Neural progenitor cell (in vitro differentiated cells): ENCODE data around the gene NLRP6. TPM values are rescaled to one million over a fixed set of nuclear protein-coding genes. Genes with fewer than 3 reads are reported as not detected.
"Not testable (repeated sequence)": the region's sequence is repeated elsewhere in the genome, so short reads cannot be mapped to it uniquely, and the experiment has no call there.

Experiments used
- DNase-seq: peaks from one replicate; pipeline ENCODE4 v3.0.0-alpha.2; 2016; ENCODE audit warnings: low spot score
- H2AFZ ChIP-seq: fragments of 200-600 bp; sonication (generic); replicated peaks from 2 replicates; pipeline ENCODE4 v1.6.1; 2016; ENCODE audit warnings: antibody characterized with exemption
- H3F3A ChIP-seq: fragments of 200-600 bp; sonication (generic); 2 replicates; pipeline ENCODE4 v1.6.1; 2016; ENCODE audit warnings: antibody characterized with exemption, low read depth
- H3K27ac ChIP-seq: fragments of 200-600 bp; sonication (generic); 2 replicates; pipeline ENCODE4 v1.5.1; 2016; ENCODE audit warnings: mild to moderate bottlenecking
- H3K27me3 ChIP-seq: fragments of 200-600 bp; sonication (generic); 2 replicates; pipeline ENCODE4 v1.6.1; 2016; ENCODE audit warnings: mild to moderate bottlenecking, moderate library complexity
- H3K36me3 ChIP-seq: fragments of 200-600 bp; sonication (generic); 2 replicates; pipeline ENCODE4 v1.5.1; 2016
- H3K4me1 ChIP-seq: fragments of 200-600 bp; sonication (generic); 2 replicates; pipeline ENCODE4 v1.6.1; 2016; ENCODE audit warnings: mixed run types
- H3K4me2 ChIP-seq: fragments of 200-600 bp; sonication (generic); 2 replicates; pipeline ENCODE4 v1.6.1; 2016
- H3K4me3 ChIP-seq: fragments of 200-600 bp; sonication (generic); 2 replicates; pipeline ENCODE4 v1.5.1; 2016
- H3K79me2 ChIP-seq: fragments of 200-600 bp; sonication (generic); 2 replicates; pipeline ENCODE4 v1.6.1; 2016; ENCODE audit warnings: low read depth
- H3K9ac ChIP-seq: fragments of 200-600 bp; sonication (generic); 2 replicates; pipeline ENCODE4 v1.6.1; 2016
- H3K9me3 ChIP-seq: fragments of 200-600 bp; sonication (generic); 2 replicates; pipeline ENCODE4 v1.5.1; 2016; ENCODE audit warnings: low read depth
- H4K20me1 ChIP-seq: fragments of 200-600 bp; sonication (generic); 2 replicates; pipeline ENCODE4 v1.6.1; 2016; ENCODE audit warnings: low read depth
- H3K27ac Mint-ChIP-seq: 3 replicates; pipeline ENCODE4 v1.8.0; 2021; ENCODE audit warnings: mixed read lengths
- H3K27me3 Mint-ChIP-seq: 2 replicates; pipeline ENCODE4 v1.8.0; 2022; ENCODE audit warnings: low read depth, mild to moderate bottlenecking, inconsistent platforms, moderate library complexity, mixed read lengths; ENCODE audit not compliant: insufficient read depth
- H3K36me3 Mint-ChIP-seq: 3 replicates; pipeline ENCODE4 v1.8.0; 2021; ENCODE audit warnings: mixed read lengths
- H3K4me1 Mint-ChIP-seq: 3 replicates; pipeline ENCODE4 v1.8.0; 2021; ENCODE audit warnings: mixed read lengths
- H3K4me3 Mint-ChIP-seq: 3 replicates; pipeline ENCODE4 v1.8.0; 2021; ENCODE audit warnings: mild to moderate bottlenecking, moderate library complexity, mixed read lengths
- H3K9me3 Mint-ChIP-seq: 3 replicates; pipeline ENCODE4 v1.8.0; 2020; ENCODE audit warnings: mixed read lengths
- EZH2 ChIP-seq: fragments of 200-600 bp; sonication (generic); IDR thresholded peaks from 2 replicates; pipeline ENCODE4 v1.6.1; 2017; ENCODE audit warnings: antibody characterized with exemption, mild to moderate bottlenecking, moderate library complexity
- EZH2phosphoT487 ChIP-seq: fragments of 200-600 bp; sonication (generic); IDR thresholded peaks from 2 replicates; pipeline ENCODE4 v1.6.1; 2017; ENCODE audit warnings: antibody characterized with exemption
- total RNA-seq: library from RNA; depleted of rRNA; stranded (reverse); fragments of >200 nt; gene quantifications from 2 replicates; pipeline ENCODE4 v1.2.3, GENCODE V29; 2015; ENCODE audit warnings: low replicate concordance
- TF ChIP-seq, protein P1 (sequence below): fragments of 200-600 bp; sonication (generic); IDR thresholded peaks from 2 replicates; pipeline ENCODE4 v1.5.1; 2017; ENCODE audit warnings: antibody characterized with exemption, mild to moderate bottlenecking

The NLRP6 gene
- total RNA-seq, 1 donor from 2014 or later = not detected

DNA sequence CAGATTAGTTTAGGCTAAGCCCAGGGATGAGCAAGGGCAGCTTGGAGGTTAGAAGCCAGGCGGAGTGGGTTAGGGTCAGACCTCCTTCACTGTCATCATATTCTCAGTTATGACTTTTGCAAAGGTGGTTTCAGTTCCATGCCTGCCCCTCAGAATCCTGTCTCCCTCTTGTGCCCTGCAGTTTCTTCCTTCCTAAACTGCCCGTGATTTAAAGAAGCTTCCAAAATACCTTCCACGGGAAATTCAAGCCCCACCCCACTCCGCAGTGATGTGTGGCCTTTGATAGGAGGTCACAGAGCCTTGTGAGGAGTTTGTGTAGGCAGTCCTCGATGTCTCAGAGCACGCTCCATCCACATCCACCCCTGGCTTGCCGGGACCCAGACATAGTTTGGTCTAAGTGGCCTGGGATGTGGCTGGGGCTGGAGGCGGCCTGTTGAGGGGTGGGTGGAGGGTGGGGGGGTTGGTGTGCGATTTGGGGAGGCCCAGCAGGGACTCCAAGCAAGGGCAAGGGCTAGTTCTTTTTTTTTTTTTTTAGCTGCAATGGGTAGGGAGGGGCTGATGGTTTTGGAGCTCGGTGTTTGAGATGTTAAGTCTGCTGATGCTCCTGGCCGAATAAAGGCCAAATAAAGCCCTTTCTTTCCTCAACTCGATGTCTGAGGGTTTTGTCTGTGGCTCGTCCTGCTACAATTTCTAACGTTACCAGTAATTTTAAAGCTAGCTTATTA is 34.0 kb downstream of the NLRP6 start:
- Histone ChIP-seq H3K79me2 (peaks cover 3% of the 10 kb centered on the region), H3K27ac (no peak overlapping the region), H3K4me2 (peak overlapping the region; percentile 69), H3K9me3 (no peaks in the 10 kb centered on the region), H3K4me3 (no peak overlapping the region), H3F3A (peaks cover 42% of the 10 kb centered on the region), H3K4me1 (peaks cover 62% of the 10 kb centered on the region), H3K27me3 (peaks cover 41% of the 10 kb centered on the region), H3K9ac (no peak overlapping the region), H3K36me3 (no peaks in the 10 kb centered on the region), H4K20me1 (no peaks in the 10 kb centered on the region), H2AFZ (no peak overlapping the region)
- Mint-ChIP-seq H3K4me1 (peaks cover 58% of the 10 kb centered on the region), H3K4me3 (peak overlapping the region; percentile 74), H3K27ac (peak overlapping the region; percentile 94), H3K27me3 (peaks cover 7% of the 10 kb centered on the region), H3K36me3 (no peaks in the 10 kb centered on the region), H3K9me3 (no peaks in the 10 kb centered on the region)
- no peak for DNase-seq
- TF ChIP-seq, protein P1, sequence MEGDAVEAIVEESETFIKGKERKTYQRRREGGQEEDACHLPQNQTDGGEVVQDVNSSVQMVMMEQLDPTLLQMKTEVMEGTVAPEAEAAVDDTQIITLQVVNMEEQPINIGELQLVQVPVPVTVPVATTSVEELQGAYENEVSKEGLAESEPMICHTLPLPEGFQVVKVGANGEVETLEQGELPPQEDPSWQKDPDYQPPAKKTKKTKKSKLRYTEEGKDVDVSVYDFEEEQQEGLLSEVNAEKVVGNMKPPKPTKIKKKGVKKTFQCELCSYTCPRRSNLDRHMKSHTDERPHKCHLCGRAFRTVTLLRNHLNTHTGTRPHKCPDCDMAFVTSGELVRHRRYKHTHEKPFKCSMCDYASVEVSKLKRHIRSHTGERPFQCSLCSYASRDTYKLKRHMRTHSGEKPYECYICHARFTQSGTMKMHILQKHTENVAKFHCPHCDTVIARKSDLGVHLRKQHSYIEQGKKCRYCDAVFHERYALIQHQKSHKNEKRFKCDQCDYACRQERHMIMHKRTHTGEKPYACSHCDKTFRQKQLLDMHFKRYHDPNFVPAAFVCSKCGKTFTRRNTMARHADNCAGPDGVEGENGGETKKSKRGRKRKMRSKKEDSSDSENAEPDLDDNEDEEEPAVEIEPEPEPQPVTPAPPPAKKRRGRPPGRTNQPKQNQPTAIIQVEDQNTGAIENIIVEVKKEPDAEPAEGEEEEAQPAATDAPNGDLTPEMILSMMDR = no peak
- TF ChIP-seq EZH2 (no peak), EZH2phosphoT487 (no peak)

DNA sequence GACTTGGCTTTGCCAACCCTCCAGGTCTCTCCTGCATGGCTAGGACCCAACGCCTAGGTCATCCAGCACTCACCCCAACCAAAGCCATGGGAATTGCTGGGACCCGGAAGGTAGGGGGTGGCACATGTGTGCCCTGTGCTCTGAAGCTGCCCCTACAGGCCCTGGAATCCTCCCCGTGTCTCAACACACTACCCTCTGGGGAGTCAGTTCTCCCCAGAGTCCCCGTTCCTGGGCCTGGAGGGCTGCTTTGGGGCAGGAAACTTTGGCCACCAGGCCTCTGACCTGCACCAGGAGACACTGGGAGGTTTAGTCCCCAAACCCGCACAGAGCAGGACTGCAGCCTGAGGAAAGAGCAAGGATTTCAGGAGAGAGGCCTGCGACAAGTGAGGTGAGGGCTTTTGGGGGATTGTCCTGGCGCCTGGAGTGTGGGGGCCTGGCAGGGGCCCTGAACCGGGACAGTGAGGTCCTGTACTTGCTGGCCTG is 35.1 kb downstream of the NLRP6 start:
- Histone ChIP-seq H3K36me3 (no peaks in the 10 kb centered on the region), H3K4me3 (peak overlapping the region; percentile 51), H2AFZ (peak overlapping the region; percentile 6), H3K4me1 (peaks cover 67% of the 10 kb centered on the region), H4K20me1 (no peaks in the 10 kb centered on the region), H3K4me2 (peak overlapping the region; percentile 84), H3K27ac (peak overlapping the region; percentile 42), H3K9ac (no peak overlapping the region), H3K9me3 (no peaks in the 10 kb centered on the region), H3F3A (peaks cover 48% of the 10 kb centered on the region), H3K79me2 (peaks cover 3% of the 10 kb centered on the region), H3K27me3 (peaks cover 50% of the 10 kb centered on the region)
- TF ChIP-seq EZH2phosphoT487 (no peak), EZH2 (no peak)
- TF ChIP-seq, protein P1 = no peak
- DNase-seq = no peak
- Mint-ChIP-seq H3K27ac (peak overlapping the region; percentile 90), H3K9me3 (no peaks in the 10 kb centered on the region), H3K4me1 (peaks cover 57% of the 10 kb centered on the region), H3K4me3 (peak overlapping the region; percentile 88), H3K36me3 (no peaks in the 10 kb centered on the region), H3K27me3 (peaks cover 12% of the 10 kb centered on the region)

DNA sequence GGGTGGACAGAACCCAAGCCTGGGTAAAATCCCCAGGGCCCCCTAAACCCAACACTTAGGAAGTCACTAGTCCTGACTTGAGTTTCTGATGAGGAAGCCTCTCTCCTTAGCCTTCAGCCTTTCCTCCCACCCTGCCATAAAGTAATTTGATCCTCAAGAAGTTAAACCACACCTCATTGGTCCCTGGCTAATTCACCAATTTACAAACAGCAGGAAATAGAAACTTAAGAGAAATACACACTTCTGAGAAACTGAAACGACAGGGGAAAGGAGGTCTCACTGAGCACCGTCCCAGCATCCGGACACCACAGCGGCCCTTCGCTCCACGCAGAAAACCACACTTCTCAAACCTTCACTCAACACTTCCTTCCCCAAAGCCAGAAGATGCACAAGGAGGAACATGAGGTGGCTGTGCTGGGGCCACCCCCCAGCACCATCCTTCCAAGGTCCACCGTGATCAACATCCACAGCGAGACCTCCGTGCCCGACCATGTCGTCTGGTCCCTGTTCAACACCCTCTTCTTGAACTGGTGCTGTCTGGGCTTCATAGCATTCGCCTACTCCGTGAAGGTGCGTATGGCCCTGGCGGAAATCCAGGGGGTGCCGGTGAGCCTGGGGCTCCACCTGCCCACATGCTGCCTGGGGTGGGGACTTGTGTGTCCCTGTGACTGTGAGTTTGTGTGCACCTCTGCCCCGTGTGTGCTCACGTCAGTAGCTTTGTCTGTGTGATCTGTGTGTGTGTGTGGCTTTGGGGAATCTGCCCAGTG is 35.8 kb downstream of the NLRP6 start, which contains the start of gene IFITM1:
TSS of gene IFITM1 (plus strand) at position 254 of the 767 bp plus-strand sequence. CDS start at position 385, 131 bp downstream.
- TF ChIP-seq EZH2phosphoT487 = no peak
- TF ChIP-seq, protein P1 = no peak
- no peak for TF ChIP-seq EZH2

DNA sequence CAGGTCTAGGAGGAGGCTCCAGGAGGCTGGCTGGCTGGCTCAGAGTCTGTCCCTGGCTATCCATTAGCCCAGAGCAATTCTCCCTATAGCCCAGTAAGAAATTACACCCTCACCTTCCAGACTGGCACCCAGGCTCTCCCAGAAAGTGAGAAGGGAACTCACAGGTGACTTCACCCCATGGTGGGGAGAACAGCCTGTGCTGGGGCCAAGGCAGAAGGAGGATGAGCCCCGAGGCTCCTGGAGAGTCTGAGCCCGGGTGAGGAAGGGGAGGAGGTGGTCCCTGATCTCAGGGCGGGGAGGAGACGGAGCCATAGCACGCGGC is 36.3 kb downstream of the NLRP6 start:
- Histone ChIP-seq H3K4me3 (peak overlapping the region; percentile 51), H3K4me2 (peak overlapping the region; percentile 84)
- peak overlapping the region; percentile 21 for H3K27ac Mint-ChIP-seq

More for the DNA sequence above, 35.8 kb downstream of the NLRP6 start, which contains the start of gene IFITM1:
- peaks cover 12% of the 10 kb centered on the region for H3K27me3 Mint-ChIP-seq
- Histone ChIP-seq H3K4me2 (peak within 1 kb of the TSS; percentile 84), H3K27me3 (peaks cover 50% of the 10 kb centered on the region), H3F3A (peaks cover 48% of the 10 kb centered on the region), H3K36me3 (no peaks in the 10 kb centered on the region), H3K9me3 (no peaks in the 10 kb centered on the region), H2AFZ (peak within 1 kb of the TSS; percentile 6), H3K27ac (peak within 1 kb of the TSS; percentile 42), H3K79me2 (peaks cover 3% of the 10 kb centered on the region), H3K4me3 (peak within 1 kb of the TSS; percentile 51), H4K20me1 (no peaks in the 10 kb centered on the region), H3K9ac (no peak within 1 kb of the TSS), H3K4me1 (peaks cover 64% of the 10 kb centered on the region)
- peak; percentile 60 for DNase-seq
- no peaks in the 10 kb centered on the region for H3K9me3 Mint-ChIP-seq
- H3K27ac Mint-ChIP-seq = peak within 1 kb of the TSS; percentile 90
- peaks cover 53% of the 10 kb centered on the region for H3K4me1 Mint-ChIP-seq
- peak within 1 kb of the TSS; percentile 88 for H3K4me3 Mint-ChIP-seq
- no peaks in the 10 kb centered on the region for H3K36me3 Mint-ChIP-seq

More for the DNA sequence above, 36.3 kb downstream of the NLRP6 start:
- Histone ChIP-seq H3F3A (peaks cover 45% of the 10 kb centered on the region), H3K4me1 (peaks cover 61% of the 10 kb centered on the region), H3K27me3 (peaks cover 50% of the 10 kb centered on the region)
- H3K79me2 ChIP-seq, H3K9me3 ChIP-seq, DNase-seq, H3K9ac ChIP-seq, H4K20me1 ChIP-seq, H2AFZ ChIP-seq, H3K9me3 Mint-ChIP-seq, H3K36me3 Mint-ChIP-seq, H3K36me3 ChIP-seq, H3K27ac ChIP-seq: not testable (repeated sequence)
- Mint-ChIP-seq H3K27me3 (peaks cover 12% of the 10 kb centered on the region), H3K4me3 (peak overlapping the region; percentile 88), H3K4me1 (peaks cover 49% of the 10 kb centered on the region)
